HS-5 (cell line): ENCODE measurements around the gene STX16.
"Not testable (repeated sequence)": the region's sequence is repeated elsewhere in the genome, so short reads cannot be mapped to it uniquely, and the experiment has no call there.

Experiments
- DNase-seq: peaks from one replicate; pipeline ENCODE4 v3.0.0-alpha.2; 2012; ENCODE audit warnings: low read depth

STX16 gene

DNA sequence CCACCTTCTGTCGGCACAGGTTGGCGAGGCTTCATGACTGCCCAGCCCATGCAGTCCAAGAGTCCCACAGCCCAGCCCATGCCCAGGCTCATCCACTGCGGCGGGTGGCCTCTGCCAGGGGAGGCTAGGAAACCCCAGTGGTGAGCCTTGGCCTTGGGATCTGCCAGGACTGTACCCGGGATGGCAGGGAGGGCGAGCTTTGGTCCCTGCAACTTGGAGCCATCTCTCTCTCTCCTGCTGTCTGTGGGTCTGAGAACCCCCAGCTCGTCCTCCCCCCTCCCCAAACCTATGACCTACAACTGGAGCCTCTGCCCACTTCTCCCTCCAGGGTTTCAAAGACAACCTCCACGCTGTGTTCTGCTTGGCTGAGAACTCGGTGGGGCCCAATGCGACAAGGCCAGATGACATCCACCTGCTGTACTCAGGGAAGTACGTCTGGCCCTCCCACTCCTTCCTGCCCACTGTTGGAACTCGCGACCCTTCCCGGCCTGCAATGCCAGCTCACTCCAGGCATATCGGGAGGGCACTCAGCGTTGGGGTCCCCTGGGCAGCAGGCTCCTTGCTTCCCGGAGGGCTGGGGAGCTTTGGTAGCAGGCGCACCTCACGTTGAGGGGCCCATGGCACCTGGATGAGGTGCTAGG lies 61.2 kb downstream of the STX16 start:
- DNase-seq, result no peak

DNA sequence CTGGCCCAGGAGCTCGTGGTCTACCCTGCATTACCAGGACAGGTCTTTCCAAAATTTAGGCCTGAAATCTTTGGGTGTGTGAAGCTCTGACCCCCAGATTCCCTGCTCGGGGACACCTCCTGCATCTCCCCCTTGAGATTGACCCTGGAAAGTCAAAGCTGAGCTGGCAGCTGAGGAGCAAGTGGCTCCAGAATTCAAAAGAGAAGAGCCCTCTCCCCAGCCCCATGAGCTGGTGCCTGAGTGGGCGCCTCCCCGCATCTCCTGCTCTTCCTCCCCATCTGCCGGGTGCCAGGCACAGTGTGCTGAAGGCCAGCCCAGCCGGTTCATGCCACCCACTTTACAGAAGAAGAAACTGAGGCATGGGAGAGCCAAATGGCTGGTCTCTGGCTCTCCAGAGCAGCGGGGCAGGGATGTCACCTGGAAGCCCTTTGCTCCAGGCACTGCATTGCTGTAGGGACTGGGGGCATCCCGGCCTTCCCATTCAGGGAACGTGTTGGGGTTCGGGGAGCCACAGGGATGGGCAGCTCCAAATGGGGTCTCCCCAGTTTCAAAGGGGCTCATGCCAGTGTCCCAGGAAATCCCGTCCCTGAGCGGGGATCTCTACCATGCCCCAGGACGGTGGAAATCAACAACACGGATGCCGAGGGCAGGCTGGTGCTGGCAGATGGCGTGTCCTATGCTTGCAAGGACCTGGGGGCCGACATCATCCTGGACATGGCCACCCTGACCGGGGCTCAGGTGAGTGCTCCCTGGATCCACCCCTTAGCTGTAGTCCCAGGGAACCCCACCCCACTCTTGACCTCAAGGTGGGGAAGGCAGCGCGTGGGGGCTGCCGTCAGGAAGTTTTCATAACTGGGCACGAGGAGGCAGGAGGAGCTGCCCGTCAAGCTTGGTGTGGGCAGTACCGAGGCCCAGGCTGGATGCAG lies 62.0 kb downstream of the STX16 start:
- no peak for DNase-seq

DNA sequence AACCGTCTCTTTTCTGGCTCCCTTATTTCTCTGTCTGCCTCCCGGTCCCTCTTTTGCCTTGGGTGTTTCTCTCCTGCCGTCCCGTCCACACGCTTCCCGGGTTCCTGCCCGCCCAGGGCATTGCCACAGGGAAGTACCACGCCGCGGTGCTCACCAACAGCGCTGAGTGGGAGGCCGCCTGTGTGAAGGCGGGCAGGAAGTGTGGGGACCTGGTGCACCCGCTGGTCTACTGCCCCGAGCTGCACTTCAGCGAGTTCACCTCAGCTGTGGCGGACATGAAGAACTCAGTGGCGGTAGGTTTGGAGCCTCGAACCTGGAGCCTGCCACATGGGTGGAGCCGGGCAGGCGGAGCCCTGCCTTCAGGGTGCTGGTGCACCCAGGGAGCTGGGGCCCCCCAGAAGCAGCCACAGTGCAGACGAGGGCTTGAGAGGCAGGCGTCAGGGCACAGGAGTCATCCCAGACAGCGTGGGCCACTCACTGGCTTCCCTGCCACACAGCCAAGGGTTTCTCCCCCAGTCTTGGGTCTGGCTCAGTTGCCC lies 62.8 kb downstream of the STX16 start:
- DNase-seq, result no peak

DNA sequence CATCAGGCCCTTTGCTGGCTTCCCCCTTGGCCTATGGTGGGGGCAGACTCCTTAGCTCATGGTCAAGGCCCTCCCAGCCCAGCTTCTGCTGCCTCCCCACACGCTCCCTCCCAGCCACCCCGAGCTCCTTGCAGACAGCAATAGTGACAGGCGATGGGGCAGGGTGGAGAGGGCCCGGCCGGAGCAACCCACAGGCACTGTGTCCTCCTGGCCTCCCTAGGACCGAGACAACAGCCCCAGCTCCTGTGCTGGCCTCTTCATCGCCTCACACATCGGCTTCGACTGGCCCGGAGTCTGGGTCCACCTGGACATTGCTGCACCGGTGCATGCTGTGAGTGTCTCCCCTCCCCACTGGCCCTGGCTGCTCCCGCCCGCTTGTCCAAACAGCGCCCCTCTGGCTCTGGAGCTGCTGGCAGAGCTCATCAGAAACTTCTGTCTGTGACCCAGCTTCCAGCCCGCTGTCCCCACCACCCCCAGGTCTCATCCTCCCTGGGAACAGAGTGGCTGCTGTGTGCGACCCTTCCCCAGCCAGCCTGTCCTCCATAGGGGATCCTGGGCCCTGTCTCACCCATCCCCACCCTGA lies 63.3 kb downstream of the STX16 start:
- DNase-seq, result no peak

DNA sequence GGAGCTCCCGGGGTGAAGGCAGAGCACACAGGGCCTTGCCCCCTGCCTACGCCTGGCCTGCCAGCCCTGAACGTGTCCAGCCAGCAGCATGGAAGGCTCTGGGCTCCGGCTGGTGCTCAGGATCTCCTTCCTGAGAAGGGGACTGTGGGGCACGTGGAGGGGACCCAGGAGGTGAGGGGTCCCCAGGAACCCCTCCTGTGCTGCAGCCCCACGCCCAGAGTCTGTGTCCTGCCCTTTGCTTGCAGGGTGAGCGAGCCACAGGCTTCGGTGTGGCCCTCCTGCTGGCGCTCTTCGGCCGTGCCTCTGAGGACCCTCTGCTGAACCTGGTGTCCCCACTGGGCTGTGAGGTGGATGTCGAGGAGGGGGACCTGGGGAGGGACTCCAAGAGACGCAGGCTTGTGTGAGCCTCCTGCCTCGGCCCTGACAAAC lies 63.9 kb downstream of the STX16 start:
- DNase-seq, result no peak

DNA sequence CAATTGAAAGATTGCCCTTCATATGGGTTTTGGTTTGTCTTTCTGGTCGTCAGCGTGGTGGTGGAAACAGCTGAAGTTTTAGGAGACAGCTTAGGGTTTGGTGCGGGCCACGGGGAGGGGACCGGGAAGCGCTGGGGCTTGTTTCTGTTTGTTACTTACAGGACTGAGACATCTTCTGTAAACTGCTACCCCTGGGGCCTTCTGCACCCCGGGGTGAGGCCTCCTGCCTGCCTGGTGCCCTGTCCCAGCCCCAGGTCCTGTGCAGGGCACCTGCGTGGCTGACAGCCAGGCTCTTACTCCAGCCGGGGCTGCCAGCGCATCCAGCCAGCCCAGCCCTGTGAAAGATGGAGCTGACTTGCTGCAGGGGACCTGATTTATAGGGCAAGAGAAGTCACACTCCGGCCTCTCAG lies 64.3 kb downstream of the STX16 start:
- DNase-seq, result no peak

DNA sequence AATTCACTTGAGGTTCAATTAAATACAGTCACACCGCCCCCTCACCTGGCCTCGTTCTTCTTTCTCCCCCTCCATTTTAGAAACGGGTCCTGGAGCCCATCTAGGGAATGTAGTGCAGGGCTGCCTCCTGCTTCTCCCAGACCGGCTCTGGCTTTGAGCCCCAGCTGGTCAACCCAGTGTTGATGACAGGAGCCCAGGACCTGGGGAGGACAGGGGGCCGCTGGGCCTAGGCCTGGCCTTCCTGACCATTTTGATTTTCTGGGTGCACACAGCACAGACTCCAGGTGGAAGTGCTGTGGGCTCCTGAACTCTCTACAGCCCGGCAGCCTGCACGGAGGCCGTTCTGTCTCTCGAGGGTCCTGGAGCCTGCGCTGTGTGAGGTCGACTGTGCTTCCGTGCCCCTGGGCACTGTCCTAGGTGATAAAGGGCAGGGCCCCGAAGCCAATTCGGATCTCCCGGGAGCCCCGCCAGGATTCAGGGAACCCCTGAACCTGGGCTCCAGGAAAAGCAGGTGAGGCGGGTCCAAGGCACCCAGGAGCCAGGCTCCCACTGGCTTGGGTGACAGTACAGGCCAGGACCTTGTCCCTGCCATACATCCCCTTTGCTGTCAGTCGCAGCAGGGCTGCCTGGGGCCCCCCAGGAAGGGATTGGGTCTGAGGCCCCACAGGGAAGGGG lies 64.9 kb downstream of the STX16 start:
- DNase-seq, result no peak

DNA sequence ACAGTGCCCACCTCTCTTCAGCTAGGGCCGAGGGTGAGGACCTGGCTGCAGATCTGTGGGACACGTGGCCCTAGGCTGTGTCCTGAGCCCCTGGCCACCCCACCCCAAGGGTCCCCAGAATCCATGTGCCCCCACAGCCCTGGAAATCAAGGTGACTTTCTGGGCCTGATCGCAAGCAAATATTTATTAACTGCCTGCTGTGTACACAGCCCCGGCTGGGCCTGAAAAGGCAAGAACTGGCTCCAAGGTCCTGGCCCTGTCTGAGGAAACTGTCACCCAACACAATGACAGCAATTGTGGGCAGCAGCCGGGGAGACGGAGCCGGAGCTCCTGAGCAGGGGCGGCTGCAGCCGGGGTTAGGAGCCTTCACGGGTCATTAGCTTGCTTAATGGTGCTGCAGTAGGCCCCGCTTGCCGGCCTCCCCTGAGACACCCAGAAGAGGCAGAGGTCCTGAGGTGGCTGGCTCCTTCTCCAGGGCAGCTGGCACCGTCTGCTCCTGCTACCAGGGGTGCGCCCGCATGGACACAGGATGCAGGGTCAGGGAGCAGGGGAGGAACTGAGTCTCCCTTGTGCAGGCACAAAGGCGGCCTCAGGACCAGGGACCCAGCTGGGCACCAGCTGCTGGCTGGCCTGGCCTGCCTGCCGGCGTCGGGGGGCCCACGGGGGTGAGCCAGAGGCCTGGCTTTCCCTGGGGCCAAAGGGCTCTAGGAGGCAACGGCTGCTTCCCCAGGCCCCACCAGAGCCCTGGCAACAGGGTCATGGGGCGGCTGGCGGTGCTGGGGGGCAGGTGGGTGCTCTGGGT lies 65.6 kb downstream of the STX16 start:
- no peak for DNase-seq

DNA sequence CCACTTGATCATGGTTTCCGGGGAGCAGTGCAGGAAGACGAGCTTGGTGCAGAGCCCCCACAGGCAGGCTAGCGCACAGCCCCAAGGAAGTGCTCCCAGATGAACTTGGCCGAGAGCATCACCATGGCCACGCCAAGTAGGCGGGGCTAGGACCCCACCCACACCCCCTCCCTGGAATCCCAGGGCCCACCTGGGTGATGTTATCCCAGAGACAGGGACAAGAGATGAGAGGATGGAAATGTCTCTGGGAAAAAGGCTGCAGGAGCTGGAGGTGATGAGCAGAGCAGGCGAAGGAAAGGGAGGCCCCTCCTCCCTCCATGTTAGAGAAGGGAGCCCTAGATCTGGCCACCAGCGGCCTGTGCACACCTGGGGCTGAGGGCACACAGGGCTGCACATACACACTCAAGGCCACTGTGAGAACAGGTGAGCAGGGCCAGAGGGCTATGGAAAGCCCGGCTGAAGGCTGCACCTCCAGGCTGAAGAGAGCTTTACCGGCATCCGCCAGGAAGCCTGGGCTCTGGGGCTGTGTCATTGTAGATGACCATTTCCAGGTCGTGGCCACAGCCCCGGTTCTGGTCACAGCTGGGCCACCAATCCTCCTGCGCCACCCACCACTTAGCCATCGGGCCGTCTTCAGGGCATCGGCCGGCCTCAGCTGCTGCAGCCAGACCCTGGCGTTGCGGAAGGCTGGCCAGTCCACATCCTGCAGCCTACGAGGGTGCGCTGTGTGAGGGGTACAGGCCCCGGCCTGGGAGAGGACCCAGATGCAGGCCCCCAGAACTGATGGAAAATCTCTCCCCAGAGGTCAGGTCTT lies 66.4 kb downstream of the STX16 start:
- no peak for DNase-seq

DNA sequence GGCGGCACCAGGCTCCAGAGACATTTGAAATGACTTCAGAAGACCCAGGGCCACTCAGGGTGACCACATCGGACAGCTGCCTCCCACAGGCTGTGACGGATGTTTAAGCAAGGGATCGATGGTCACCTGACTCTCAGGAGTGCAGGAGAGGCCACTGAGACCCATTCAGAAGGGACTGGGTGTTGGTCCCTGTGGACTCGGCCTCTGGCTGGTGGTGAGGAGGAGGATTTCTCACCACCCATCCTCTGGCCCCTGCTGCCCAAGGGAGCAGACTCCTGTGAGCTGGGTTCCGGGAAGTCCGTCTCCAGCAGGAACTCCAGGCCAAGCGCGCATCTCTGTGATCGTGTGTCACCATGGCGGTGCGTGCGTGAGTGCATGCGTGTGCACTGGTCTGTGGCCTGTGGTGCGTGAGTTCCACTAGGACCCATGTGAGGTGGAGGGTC lies 67.1 kb downstream of the STX16 start:
- no peak for DNase-seq

DNA sequence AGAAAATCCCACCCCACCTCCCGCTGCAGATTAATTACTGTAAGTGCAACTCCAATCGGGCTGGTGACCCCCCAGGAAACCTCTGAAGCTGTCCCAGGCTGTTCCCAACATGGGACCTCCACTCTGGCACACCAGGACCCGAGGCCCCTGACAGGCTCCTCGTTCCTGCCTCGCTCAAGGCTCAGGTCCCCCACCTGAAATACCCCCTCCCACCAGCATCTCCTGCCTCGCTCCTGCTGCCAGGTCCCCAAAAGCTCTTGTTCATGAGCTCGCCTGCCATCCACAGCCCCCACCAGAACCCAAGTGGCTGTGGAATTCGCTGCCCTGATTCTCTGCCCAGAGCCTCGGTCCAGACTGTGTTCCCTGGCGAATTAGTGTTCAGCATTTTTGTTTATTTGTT lies 67.6 kb downstream of the STX16 start:
- DNase-seq, result no peak

DNA sequence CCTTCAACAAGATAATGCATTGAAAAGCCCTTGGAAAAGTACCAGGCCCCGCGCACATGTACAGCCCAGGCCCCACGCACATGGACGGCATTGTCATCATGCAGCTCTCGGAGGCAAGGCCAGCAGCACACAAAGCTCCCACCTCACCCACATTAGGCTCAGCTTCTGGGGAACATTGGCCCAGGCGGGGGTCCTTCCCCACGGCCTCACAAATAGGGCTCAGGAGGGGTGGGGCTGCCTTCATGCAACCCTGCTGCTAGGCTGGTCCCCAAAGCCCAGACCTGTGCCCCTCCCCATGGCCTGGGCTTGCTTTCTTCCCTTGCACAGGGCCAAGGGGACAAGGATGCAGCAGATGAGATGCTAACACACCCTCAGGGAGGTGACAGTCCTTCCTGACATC lies 68.2 kb downstream of the STX16 start:
- DNase-seq, result no peak

DNA sequence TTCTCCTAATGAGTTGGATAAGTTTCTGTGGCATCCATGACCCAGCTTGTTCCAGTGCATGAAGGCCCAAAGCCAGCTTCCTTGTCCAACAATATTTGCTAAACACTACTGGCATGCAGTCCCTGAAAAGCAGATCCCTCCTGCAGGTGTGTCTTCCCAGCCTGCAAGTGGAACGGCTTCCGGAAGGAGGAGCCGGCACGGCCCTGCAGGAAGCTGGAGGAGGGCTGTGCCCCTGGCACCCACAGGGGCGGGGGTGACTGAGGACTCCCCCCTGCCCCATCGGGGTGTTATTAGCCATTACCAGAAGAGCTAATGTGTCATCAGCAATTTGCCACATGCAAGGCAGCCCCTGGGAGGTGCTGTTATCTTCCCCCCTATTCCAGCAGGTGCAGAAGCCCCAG lies 68.9 kb downstream of the STX16 start:
- DNase-seq, result no peak

DNA sequence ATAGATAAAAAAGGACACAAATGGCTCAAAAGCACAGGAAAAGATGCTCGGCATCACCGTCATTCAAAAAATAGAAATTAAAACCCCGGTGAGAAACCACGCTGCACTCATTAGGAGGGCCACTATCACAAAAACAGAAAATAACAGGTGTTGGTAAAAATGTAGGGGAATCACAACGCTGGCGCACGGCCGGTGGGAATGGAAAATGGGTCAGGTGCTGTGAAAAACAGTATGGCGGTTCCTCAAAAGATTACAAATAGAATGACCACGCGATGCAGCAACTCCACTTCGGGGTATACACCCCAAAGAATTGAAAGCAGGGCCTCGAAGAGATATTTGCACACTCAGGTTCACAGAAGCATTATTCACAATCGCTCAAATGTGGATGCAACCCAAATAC lies 69.8 kb downstream of the STX16 start:
- no peak for DNase-seq

DNA sequence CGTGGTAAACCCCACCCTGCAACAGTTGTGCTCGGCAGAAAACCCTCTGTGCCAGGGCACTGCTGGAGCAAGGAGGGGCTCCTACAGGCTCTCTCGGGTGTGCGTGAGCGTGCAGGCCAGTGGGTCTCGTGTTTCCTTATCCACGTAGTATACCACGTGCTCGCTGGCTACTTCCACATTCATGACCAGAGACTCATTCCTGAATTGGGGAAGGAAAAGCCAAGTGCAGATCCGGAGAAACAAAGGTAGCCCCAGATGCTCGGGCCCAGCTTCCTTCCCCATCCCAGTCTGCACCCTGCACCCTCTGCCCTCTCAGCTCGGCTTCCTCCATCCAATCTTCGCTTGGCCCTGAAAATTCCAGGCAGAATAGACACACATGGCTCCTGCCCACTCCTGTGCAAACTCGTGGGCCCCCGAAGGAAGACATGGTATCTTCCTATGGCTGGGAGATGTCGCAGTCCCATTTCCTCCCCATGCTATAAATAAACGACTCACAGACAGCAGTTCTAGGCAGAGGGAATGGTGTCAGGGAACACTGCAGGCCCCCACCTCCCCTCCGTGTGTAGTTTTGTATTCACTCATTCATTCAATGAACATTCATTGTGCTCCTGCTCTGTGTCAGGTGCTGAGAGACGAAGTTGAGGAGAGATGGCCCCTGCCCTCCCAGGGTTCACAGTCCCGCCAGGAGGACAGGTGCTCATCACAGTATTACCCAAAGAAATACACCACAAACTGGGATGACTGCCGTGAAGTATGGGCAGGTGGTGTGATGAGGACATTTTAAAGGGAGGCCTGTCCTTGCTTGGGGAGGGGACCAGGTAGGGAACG lies 71.1 kb downstream of the STX16 start:
- DNase-seq, result no peak

DNA sequence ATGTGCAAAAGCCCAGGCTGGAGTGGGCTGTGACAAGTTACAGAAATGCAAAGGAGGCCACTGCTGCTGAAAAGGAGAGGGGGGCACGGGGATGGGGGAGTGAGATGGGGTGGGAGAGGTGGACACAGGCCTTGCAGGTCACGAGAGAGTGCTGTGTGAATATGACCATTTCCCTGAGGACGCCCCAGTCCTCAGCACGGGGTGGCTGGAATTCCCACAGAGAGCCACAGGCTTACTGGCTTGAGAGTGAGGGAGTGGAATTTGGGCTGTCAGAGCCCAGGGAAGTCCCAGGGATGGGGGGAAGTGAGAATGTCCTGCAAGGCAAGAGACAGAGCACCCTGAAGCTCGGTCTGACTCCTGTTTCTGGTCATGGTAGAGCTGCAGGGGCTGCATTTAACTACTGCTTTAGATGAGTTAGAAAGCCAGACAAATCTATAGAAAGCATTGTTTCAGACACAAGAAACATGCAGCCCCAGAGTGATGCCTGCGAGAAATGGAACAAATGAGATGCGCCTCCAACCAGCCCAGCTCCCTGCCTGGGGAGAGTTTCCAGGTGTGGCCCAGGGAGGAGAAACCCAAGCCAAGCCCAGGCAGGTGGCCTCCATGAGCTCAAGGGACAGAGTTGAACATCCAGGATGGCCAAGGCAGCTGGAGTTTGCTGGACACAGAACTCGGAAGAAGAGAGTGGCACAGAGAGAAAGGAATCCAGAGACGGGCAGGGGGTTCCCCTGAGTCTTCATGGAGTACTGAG lies 72.0 kb downstream of the STX16 start:
- no peak for DNase-seq

DNA sequence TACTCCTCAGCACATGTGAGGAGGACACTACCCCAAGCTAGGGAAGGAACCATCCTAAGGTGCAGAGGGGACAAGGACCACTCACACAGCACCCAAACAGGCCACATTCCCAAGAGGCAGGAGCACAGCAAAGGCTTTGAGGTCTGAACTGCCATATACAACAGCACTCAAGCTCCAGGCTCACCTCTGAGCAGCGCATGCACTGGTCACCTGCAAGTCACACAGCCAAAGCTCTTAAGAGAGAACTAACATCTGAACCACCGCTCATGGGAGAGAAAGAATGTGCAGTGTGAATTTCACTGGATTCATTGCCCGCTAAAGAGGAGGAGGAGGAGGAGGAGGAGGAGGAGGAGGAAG lies 72.5 kb downstream of the STX16 start:
- DNase-seq, result no peak

DNA sequence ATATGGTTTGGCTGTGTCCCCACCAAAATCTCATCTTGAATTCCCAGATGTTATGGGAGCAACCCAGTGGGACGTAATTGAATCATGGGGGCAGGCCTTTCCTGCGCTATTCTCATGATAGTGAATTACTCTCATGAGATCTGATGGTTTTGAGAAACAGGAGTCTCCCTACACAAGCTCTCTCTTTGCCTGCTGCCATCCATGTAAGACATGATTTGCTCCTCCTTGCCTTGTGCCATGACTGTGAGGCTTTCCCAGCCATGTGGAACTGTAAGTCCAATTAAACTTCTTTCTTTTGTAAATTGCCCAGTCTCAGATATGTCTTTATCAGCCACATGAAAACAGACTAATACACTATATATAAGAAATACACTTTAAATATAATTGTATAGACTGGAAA lies 75.1 kb downstream of the STX16 start:
- DNase-seq, result not testable (repeated sequence)
